Stimulated activated CD4-positive, alpha-beta T cell treated with anti-CD3 and anti-CD28 coated beads, TNF-alpha, amount 100 ng/mL, for 24 hours (primary cell): ENCODE results near the gene TRIM44.
"Not testable (repeated sequence)": the region's sequence is repeated elsewhere in the genome, so short reads cannot be mapped to it uniquely, and the experiment has no call there.

Experiments used
- DNase-seq, 3 experiments: peaks; one replicate each; pipeline ENCODE4 v3.0.0-alpha.2; 2020; ENCODE audit warnings: low read depth in 3 of 3

Gene TRIM44

GRCh38 chr11:35715677-35716076 is 53.1 kb downstream of the TRIM44 start:
- DNase-seq = not testable (repeated sequence)

GRCh38 chr11:35717043-35717442 is 54.5 kb downstream of the TRIM44 start:
- DNase-seq = no peak

- no peak for DNase-seq
Observed at GRCh38 chr11:35717520-35717919, 54.9 kb downstream of the TRIM44 start.

- no peak for DNase-seq
Observed at GRCh38 chr11:35721651-35722282, 59.2 kb downstream of the TRIM44 start.

GRCh38 chr11:35722641-35723040 is 60.1 kb downstream of the TRIM44 start:
- no peak for DNase-seq

- DNase-seq = no peak
Observed at GRCh38 chr11:35723493-35723892, 60.9 kb downstream of the TRIM44 start.

GRCh38 chr11:35723913-35724312 is 61.3 kb downstream of the TRIM44 start:
- DNase-seq = no peak

- no peak for DNase-seq
Observed at GRCh38 chr11:35725885-35726284, 63.3 kb downstream of the TRIM44 start.

GRCh38 chr11:35727140-35727539 is 64.6 kb downstream of the TRIM44 start:
- DNase-seq = no peak

- no peak for DNase-seq
Observed at GRCh38 chr11:35730254-35730653, 67.7 kb downstream of the TRIM44 start.

GRCh38 chr11:35734669-35735410 is 72.3 kb downstream of the TRIM44 start:
- DNase-seq = no peak

- DNase-seq = no peak
Observed at GRCh38 chr11:35735411-35735810, 72.8 kb downstream of the TRIM44 start.

GRCh38 chr11:35735903-35736302 is 73.3 kb downstream of the TRIM44 start:
- no peak for DNase-seq

- no peak for DNase-seq
Observed at GRCh38 chr11:35736952-35737351, 74.4 kb downstream of the TRIM44 start.

GRCh38 chr11:35740061-35740799 is 77.7 kb downstream of the TRIM44 start:
- no peak for DNase-seq

- no peak for DNase-seq
Observed at GRCh38 chr11:35742707-35743454, 80.3 kb downstream of the TRIM44 start.

GRCh38 chr11:35746356-35747153 is 84.0 kb downstream of the TRIM44 start:
- no peak for DNase-seq

- DNase-seq = no peak
Observed at GRCh38 chr11:35747668-35748067, 85.1 kb downstream of the TRIM44 start.

- DNase-seq = no peak
Observed at GRCh38 chr11:35748644-35749043, 86.1 kb downstream of the TRIM44 start.

- no peak for DNase-seq
Observed at GRCh38 chr11:35750315-35750714, 87.7 kb downstream of the TRIM44 start.

- no peak for DNase-seq
Observed at GRCh38 chr11:35750981-35751663, 88.5 kb downstream of the TRIM44 start.
